ENCODE data around the gene EML6. TPM values are rescaled to one million over a fixed set of nuclear protein-coding genes. Genes with fewer than 3 reads are reported as not detected.
A peak's percentile ranks its signal among the peaks of the same experiment; 100 is the strongest.

EML6 gene
- total and polyA plus RNA-seq, 2 of the 13 experiments (the other 11 are each of a cell fraction or from before 2014, with no cell fraction given): 17.2 to 32.4 TPM

- peak; percentile 80; the same call in 1 of the 2 replicates for TF ChIP-seq MTF2 (CRISPR knock-in tag; IDR thresholded peaks at IDR 0.05; ENCODE audit: borderline replicate concordance)
- TF ChIP-seq ZNF143 (CRISPR knock-in tag; IDR thresholded peaks at IDR 0.05): no peak
- TF ChIP-seq PAX8 (CRISPR knock-in tag; IDR thresholded peaks at IDR 0.05; ENCODE audit: borderline replicate concordance): peak; percentile 81; the same call in 1 of the 2 replicates
- no peak for TF ChIP-seq ARNTL (CRISPR knock-in tag; IDR thresholded peaks at IDR 0.05)
- TF ChIP-seq KDM5A (IDR thresholded peaks at IDR 0.05; ENCODE audit: borderline replicate concordance, low read length): peak; percentile 54; the same call in 1 of the 2 replicates
- no peak for TF ChIP-seq ZFP82 (CRISPR knock-in tag; IDR thresholded peaks at IDR 0.05; ENCODE audit: borderline replicate concordance)
- TF ChIP-seq ZNF256 (CRISPR knock-in tag; conservative IDR thresholded peaks at IDR 0.05): no peak
- TF ChIP-seq TMF1 (CRISPR knock-in tag; IDR thresholded peaks at IDR 0.05; ENCODE audit: low read depth): 0 out of 2 replicates have a peak, but pooled peaks have one; percentile 7
Observed at GRCh38 chr2:54723996-54724559, 616 bp downstream of the EML6 start (continued).

GRCh38 chr2:54724560-54725342, 1.3 kb downstream of the EML6 start:
- ATAC-seq: peak; percentile 4
- H3K4me2 ChIP-seq (ENCODE audit: low read depth, low read length): peak overlapping the region; percentile 100
- POLR2A ChIA-PET: no interaction called here
- H3K79me2 ChIP-seq (ENCODE audit: insufficient read depth, low read length): no peaks in the 10 kb centered on the region
- H3K4me1 ChIP-seq (ENCODE audit: insufficient read depth, low read length): peaks cover 55% of the 10 kb centered on the region
- H3K9ac ChIP-seq (ENCODE audit: insufficient read depth, low read depth, low read length): peak overlapping the region; percentile 78
- no peak for DNase-seq (ENCODE audit: low spot score)
- CTCF ChIA-PET (ENCODE audit: low intra/inter-chr PET ratio, low total read pairs): no interaction called here
- intact Hi-C loops (cut with micrococcal nuclease; ENCODE audit: unreplicated experiment) (loop anchor here (1.0 kb wide), 1 partner anchor 114 kb away; no protein-coding TSS in a partner anchor), in situ Hi-C loops (cut with HindIII; ENCODE audit: extremely low pct_ligation_motif_present, low pct_unique_long_range_greater_than_20kb) (no loop called here)
- BruUV-seq (replicated peaks): no TSS peak
- no peak for FAIRE-seq
- no peaks in the 10 kb centered on the region for H3K36me3 ChIP-seq (replicated peaks in 1 of 2; ENCODE audit: control insufficient read depth in 1 of 2, insufficient read depth in 2 of 2, low read length in 2 of 2)
- H2AFZ ChIP-seq (ENCODE audit: low read length): peak overlapping the region; percentile 92
- no peaks in the 10 kb centered on the region; a peak in 1 of 5 replicates for H3K27me3 ChIP-seq (ENCODE audit: control insufficient read depth in 1 of 2, insufficient read depth in 2 of 2, low read length in 2 of 2)
- 9% methylated on average over 48 of the region's 87 CpGs for WGBS (ENCODE audit: low lambda C conversion rate)
- peak overlapping the region; percentile 77 to 85 (median 84) for H3K4me3 ChIP-seq (replicated peaks in 1 of 3; ENCODE audit: insufficient read depth in 1 of 3, low read depth in 2 of 3, low read length in 3 of 3)
- no peak overlapping the region for H3K27ac ChIP-seq (ENCODE audit: extremely low read length, insufficient read depth, low read length)
- H4K20me1 ChIP-seq (ENCODE audit: insufficient read depth, low read length): no peaks in the 10 kb centered on the region; the same call in 1 of the 2 replicates
- H3K9me3 ChIP-seq (ENCODE audit: low read length): no peaks in the 10 kb centered on the region
- TF ChIP-seq KLF15 (CRISPR knock-in tag; IDR thresholded peaks at IDR 0.05; ENCODE audit: borderline replicate concordance): 0 out of 2 replicates have a peak, but pooled peaks have one; percentile 3
- TF ChIP-seq EP300 (IDR thresholded peaks at IDR 0.05; ENCODE audit: low read depth in 2 of 2, low read length in 2 of 2): no peak
- no peak for TF ChIP-seq EP300 (CRISPR knock-in tag; IDR thresholded peaks at IDR 0.05; ENCODE audit: borderline replicate concordance)
- 0 out of 2 replicates have a peak, but pooled peaks have one; percentile 4 for TF ChIP-seq SALL2 (CRISPR knock-in tag; IDR thresholded peaks at IDR 0.05)
- TF ChIP-seq GABPA (IDR thresholded peaks at IDR 0.05; ENCODE audit: low read depth, low read length): no peak
- TF ChIP-seq GABPA (CRISPR knock-in tag; IDR thresholded peaks at IDR 0.05; ENCODE audit: low read depth): no peak
